Activated CD8-positive, alpha-beta T cell treated with anti-CD3 and anti-CD28 coated beads, Interleukin-2, amount 10 ng/mL, durations not matched to agents 7 days and 5 days (primary cell): Measurements from ENCODE around the gene ZIC3. TPM values are rescaled to one million over a fixed set of nuclear protein-coding genes. Genes with fewer than 3 reads are reported as not detected.
"Not testable (repeated sequence)": the region's sequence is repeated elsewhere in the genome, so short reads cannot be mapped to it uniquely, and the experiment has no call there.

Experiments used
- ATAC-seq: fragments of 150-1000 bp; cut with Tn5 transposase; one replicate; pipeline ENCODE4 v1.10.0; 2021; ENCODE audit warnings: moderate library complexity
- CTCF ChIA-PET: fragments of 350-600 bp; sonication (Branson Sonifier 250); formaldehyde crosslinking; loops from one replicate; lab custom pipeline; 2021; ENCODE audit warnings: antibody characterized with exemption; lab: Charles Lee
- POLR2A ChIA-PET: fragments of 350-600 bp; sonication (Branson Sonifier 250); formaldehyde crosslinking; loops from one replicate; lab custom pipeline; 2021; ENCODE audit warnings: antibody characterized with exemption; lab: Charles Lee
- DNase-seq: peaks from one replicate; pipeline ENCODE4 v3.0.0-alpha.2; 2020
- H3K27ac Mint-ChIP-seq: one replicate; pipeline ENCODE4 v1.8.0; 2021; ENCODE audit warnings: mild to moderate bottlenecking, mixed read lengths
- H3K27me3 Mint-ChIP-seq: one replicate; pipeline ENCODE4 v1.8.0; 2021; ENCODE audit warnings: low read depth, mixed read lengths
- H3K36me3 Mint-ChIP-seq: one replicate; pipeline ENCODE4 v1.8.0; 2021; ENCODE audit warnings: low read depth, mixed read lengths
- H3K4me1 Mint-ChIP-seq: one replicate; pipeline ENCODE4 v1.8.0; 2021; ENCODE audit warnings: low read depth, mixed read lengths
- H3K4me3 Mint-ChIP-seq: one replicate; pipeline ENCODE4 v1.8.0; 2021; ENCODE audit warnings: mild to moderate bottlenecking, mixed read lengths
- H3K9me3 Mint-ChIP-seq: one replicate; pipeline ENCODE4 v1.8.0; 2022; ENCODE audit warnings: mixed read lengths; ENCODE audit not compliant: insufficient read depth
- total RNA-seq, 2 experiments: library from RNA; stranded (reverse); gene quantifications; one replicate each; pipeline ENCODE4 v1.2.3, GENCODE V29; 2021

ZIC3 gene
- total RNA-seq: not detected

- Mint-ChIP-seq H3K9me3 (no peaks in the 10 kb centered on the region), H3K27ac (peak within 1 kb of the TSS; percentile 47), H3K4me1 (peaks cover 6% of the 10 kb centered on the region), H3K4me3 (peak within 1 kb of the TSS; percentile 44), H3K36me3 (peaks cover 9% of the 10 kb centered on the region), H3K27me3 (peaks cover 44% of the 10 kb centered on the region)
- no peak for ATAC-seq
- no peak for DNase-seq
- ChIA-PET CTCF (no interaction called here), POLR2A (no interaction called here)
Observed at GRCh38 chrX:137565921-137566745, at the start of gene ZIC3. ZIC3 (plus strand) TSS chrX:137566127; CDS start chrX:137566692, 565 bp downstream.

- ChIA-PET POLR2A (no interaction called here), CTCF (no interaction called here)
- no peaks in the 10 kb centered on the region for H3K36me3 Mint-ChIP-seq
- no peak for DNase-seq
- H3K27ac Mint-ChIP-seq: no peak overlapping the region
- no peaks in the 10 kb centered on the region for H3K4me1 Mint-ChIP-seq
- H3K4me3 Mint-ChIP-seq: no peak overlapping the region
- no peak for ATAC-seq
- H3K9me3 Mint-ChIP-seq: no peaks in the 10 kb centered on the region
- H3K27me3 Mint-ChIP-seq: no peaks in the 10 kb centered on the region
Observed at GRCh38 chrX:137519459-137519858, 46.5 kb upstream of the ZIC3 start.

GRCh38 chrX:137545711-137546651, 19.9 kb upstream of the ZIC3 start:
- no peak overlapping the region for H3K4me3 Mint-ChIP-seq
- CTCF ChIA-PET: interaction anchor here (0.6 kb wide), 1 partner anchor 286 kb away, joined by 4 read pairs; no protein-coding TSS in a partner anchor
- DNase-seq: no peak
- H3K27me3 Mint-ChIP-seq: peaks cover 37% of the 10 kb centered on the region
- no peaks in the 10 kb centered on the region for H3K4me1 Mint-ChIP-seq
- POLR2A ChIA-PET: no interaction called here
- ATAC-seq: no peak
- H3K36me3 Mint-ChIP-seq: no peaks in the 10 kb centered on the region
- no peak overlapping the region for H3K27ac Mint-ChIP-seq
- no peaks in the 10 kb centered on the region for H3K9me3 Mint-ChIP-seq

- no peaks in the 10 kb centered on the region for H3K9me3 Mint-ChIP-seq
- peaks cover 44% of the 10 kb centered on the region for H3K27me3 Mint-ChIP-seq
- H3K4me3 Mint-ChIP-seq: no peak overlapping the region
- ATAC-seq: no peak
- DNase-seq: no peak
- H3K36me3 Mint-ChIP-seq: no peaks in the 10 kb centered on the region
- CTCF ChIA-PET: no interaction called here
- POLR2A ChIA-PET: interaction anchor here (0.5 kb wide), 1 partner anchor 31 kb away, joined by 3 read pairs; no protein-coding TSS in a partner anchor
- H3K4me1 Mint-ChIP-seq: no peaks in the 10 kb centered on the region
- H3K27ac Mint-ChIP-seq: no peak overlapping the region
Observed at GRCh38 chrX:137547291-137547690, 18.6 kb upstream of the ZIC3 start.

GRCh38 chrX:137548261-137548660, 17.7 kb upstream of the ZIC3 start:
- no peak overlapping the region for H3K4me3 Mint-ChIP-seq
- H3K27ac Mint-ChIP-seq: no peak overlapping the region
- H3K4me1 Mint-ChIP-seq: no peaks in the 10 kb centered on the region
- ChIA-PET POLR2A (no interaction called here), CTCF (no interaction called here)
- H3K36me3 Mint-ChIP-seq: no peaks in the 10 kb centered on the region
- no peak for ATAC-seq
- H3K9me3 Mint-ChIP-seq: no peaks in the 10 kb centered on the region
- DNase-seq: no peak
- H3K27me3 Mint-ChIP-seq: peaks cover 44% of the 10 kb centered on the region

- no peaks in the 10 kb centered on the region for H3K9me3 Mint-ChIP-seq
- H3K27ac Mint-ChIP-seq: no peak overlapping the region
- no peak overlapping the region for H3K4me3 Mint-ChIP-seq
- H3K36me3 Mint-ChIP-seq: no peaks in the 10 kb centered on the region
- H3K4me1 Mint-ChIP-seq: no peaks in the 10 kb centered on the region
- H3K27me3 Mint-ChIP-seq: peaks cover 44% of the 10 kb centered on the region
- POLR2A ChIA-PET: no interaction called here
- DNase-seq: no peak
- CTCF ChIA-PET: no interaction called here
- ATAC-seq: no peak
Observed at GRCh38 chrX:137549073-137549472, 16.9 kb upstream of the ZIC3 start.

DNA sequence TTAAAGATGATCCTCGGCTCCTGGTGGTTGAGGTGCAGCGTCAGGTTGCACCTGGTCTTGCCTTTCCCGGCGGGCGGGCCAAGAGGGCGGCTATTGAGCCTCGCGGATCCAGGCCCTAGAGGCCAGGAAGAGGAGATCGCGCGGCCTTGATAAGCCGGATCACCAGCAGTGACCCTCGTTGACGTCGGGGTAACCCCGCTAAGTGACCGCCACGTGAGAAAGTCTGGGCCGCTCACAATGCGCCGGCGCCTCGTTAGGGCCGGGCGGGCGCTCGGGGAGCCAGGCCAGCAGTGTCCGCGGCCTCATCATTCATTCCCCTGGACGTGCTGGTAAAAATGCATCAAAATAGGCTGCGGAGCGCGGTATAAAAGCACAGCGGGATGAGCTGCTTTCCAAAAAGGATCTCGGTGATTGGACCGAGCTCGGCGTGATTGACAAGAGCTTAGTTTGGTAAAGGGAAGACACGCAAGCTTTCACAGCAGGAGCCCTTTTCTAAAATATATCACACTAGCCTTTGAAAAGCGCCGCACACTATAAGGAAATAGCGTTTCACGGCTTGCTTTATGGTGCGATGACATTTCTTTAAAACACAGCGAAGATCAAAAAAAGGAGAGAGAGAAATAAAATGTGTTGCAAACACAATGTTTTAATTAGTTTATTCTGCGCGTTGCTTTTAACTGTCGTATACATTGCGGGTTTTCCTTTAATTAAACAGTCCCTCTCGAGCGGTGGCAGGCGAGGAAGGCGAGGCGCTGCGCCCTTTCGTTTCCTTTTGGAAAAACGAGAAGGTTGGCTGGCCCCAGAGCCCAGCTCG, 15.9 kb upstream of the ZIC3 start:
- no peak for ATAC-seq
- H3K9me3 Mint-ChIP-seq: no peaks in the 10 kb centered on the region
- H3K27ac Mint-ChIP-seq: no peak overlapping the region
- peaks cover 41% of the 10 kb centered on the region for H3K27me3 Mint-ChIP-seq
- DNase-seq: no peak
- H3K36me3 Mint-ChIP-seq: no peaks in the 10 kb centered on the region
- H3K4me3 Mint-ChIP-seq: no peak overlapping the region
- CTCF ChIA-PET: no interaction called here
- POLR2A ChIA-PET: no interaction called here
- no peaks in the 10 kb centered on the region for H3K4me1 Mint-ChIP-seq

DNA sequence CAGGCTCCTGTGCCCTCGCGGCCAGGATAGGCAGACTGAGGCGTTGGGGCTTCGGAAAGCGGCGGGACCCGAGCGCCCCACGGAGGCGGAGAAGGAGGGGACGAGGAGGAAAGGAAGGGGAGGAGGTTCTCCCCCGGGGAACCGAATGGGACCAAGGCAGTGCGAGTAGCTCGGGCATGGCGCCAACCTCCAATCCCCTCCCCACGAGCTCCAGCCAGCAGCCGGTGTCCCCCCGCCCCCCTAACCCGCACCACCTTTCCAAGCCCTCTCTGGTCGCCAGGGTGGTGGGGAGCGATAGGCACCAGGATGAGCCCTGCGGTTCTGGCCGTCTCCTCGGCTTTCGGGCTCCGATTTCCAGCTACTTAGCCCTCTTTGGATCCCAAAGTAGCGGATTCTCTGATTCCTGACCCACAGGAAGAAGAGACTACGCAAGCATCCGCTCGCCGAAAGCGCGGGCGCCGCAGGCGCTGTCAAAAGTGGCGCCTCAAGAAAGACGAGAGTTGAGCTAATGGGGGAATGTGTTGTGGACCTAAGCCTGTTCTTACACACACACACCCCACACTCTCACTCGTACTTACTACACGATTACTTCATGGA, 15.2 kb upstream of the ZIC3 start:
- no peak for DNase-seq
- Mint-ChIP-seq H3K4me1 (no peaks in the 10 kb centered on the region), H3K27me3 (peaks cover 34% of the 10 kb centered on the region), H3K36me3 (no peaks in the 10 kb centered on the region), H3K27ac (no peak overlapping the region), H3K9me3 (no peaks in the 10 kb centered on the region), H3K4me3 (no peak overlapping the region)
- CTCF ChIA-PET: no interaction called here
- POLR2A ChIA-PET: no interaction called here
- no peak for ATAC-seq

GRCh38 chrX:137552098-137552497, 13.8 kb upstream of the ZIC3 start:
- ATAC-seq, CTCF ChIA-PET, POLR2A ChIA-PET, H3K27ac Mint-ChIP-seq, H3K4me3 Mint-ChIP-seq, H3K9me3 Mint-ChIP-seq, DNase-seq, H3K36me3 Mint-ChIP-seq, H3K4me1 Mint-ChIP-seq: not testable (repeated sequence)
- H3K27me3 Mint-ChIP-seq: peaks cover 26% of the 10 kb centered on the region

DNA sequence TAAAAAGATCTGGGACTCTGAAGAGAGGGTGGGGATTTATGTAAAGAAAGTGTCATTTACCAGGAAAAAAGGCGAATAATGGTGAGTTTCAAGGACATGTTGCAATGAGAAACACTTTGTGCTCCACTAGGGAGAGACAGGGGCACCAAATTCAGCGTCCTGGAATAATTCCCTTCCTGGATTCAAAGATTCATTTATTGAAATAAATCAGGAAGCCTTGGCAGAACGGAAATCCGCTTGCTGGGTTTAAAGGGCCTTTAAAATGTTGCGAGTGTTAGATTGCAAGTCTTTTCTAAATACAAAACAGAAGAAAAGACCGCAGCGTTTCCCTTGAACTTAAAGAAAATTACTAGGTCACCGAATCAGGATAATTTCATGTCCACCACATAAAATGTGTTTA, 3.8 kb upstream of the ZIC3 start:
- no peak for DNase-seq
- CTCF ChIA-PET: no interaction called here
- peaks cover 22% of the 10 kb centered on the region for H3K27me3 Mint-ChIP-seq

More for the DNA sequence above, 3.8 kb upstream of the ZIC3 start:
- Mint-ChIP-seq H3K9me3 (no peaks in the 10 kb centered on the region), H3K36me3 (peaks cover 4% of the 10 kb centered on the region), H3K4me3 (no peak overlapping the region), H3K4me1 (peaks cover 4% of the 10 kb centered on the region), H3K27ac (no peak overlapping the region)
- POLR2A ChIA-PET: no interaction called here
- ATAC-seq: no peak
